GM08714 (cell line): Measurements from ENCODE around the gene NMBR.
"Not testable (repeated sequence)": the region's sequence is repeated elsewhere in the genome, so short reads cannot be mapped to it uniquely, and the experiment has no call there.

Source experiments
- H3K4me3 ChIP-seq: fragments of 200-500 bp; sonication (Bioruptor generic); 2 replicates; pipeline ENCODE4 v1.5.1; 2014; ENCODE audit warnings: mild to moderate bottlenecking, low read length, inconsistent platforms
- ZNF274 ChIP-seq: IDR thresholded peaks from 2 replicates; pipeline ENCODE4 v1.6.1; 2012; ENCODE audit warnings: mild to moderate bottlenecking, low read depth, low read length

NMBR gene

DNA sequence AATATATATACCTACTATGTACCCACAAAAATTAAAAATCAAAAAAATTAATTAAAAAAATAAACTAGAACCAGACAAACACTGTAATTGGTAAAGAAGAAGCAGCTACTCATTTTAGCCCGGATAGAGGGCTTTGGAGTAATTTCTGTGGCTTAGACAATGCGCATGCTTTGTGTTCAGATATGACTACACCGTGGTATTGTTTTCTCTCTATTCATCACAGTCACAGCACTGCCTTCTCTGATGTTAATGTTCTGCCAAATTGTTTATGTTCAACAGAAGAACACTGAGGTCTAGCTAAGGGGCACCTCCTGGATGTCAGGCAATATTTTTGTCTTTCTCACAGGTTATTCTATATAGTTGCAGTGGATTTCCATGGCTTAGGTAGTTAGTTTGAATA, 91.7 kb downstream of the NMBR start:
- TF ChIP-seq ZNF274, result no peak

GRCh38 chr6:142051404-142051803, 95.5 kb downstream of the NMBR start:
- no peak overlapping the region for H3K4me3 ChIP-seq
- TF ChIP-seq ZNF274, result no peak

More for the DNA sequence above, 91.7 kb downstream of the NMBR start:
- no peak overlapping the region for H3K4me3 ChIP-seq

DNA sequence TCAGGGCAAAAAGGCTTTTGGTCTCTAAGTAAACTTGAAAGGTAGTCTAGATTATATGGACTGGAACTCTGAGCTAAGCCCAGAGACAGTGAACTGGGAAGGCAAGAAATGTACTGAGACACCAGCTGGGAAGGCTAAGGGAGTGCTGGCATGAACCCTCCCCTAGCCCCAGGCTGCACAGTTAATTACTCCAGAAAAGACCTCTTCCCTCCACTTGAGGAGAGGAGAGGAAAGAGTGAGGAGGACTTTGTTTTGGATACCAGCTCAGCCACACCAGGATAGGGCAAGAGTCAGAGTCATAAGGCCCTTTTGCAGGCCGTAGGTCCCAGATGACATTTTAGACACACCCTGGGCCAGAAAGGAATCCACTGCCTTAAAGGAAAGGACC, 98.3 kb downstream of the NMBR start:
- H3K4me3 ChIP-seq, result no peak overlapping the region
- no peak for TF ChIP-seq ZNF274

GRCh38 chr6:142047934-142048592, 98.9 kb downstream of the NMBR start:
- no peak for TF ChIP-seq ZNF274
- no peak overlapping the region for H3K4me3 ChIP-seq

GRCh38 chr6:142045380-142046278, 101.3 kb downstream of the NMBR start:
- no peak for TF ChIP-seq ZNF274
- H3K4me3 ChIP-seq, result no peak overlapping the region

DNA sequence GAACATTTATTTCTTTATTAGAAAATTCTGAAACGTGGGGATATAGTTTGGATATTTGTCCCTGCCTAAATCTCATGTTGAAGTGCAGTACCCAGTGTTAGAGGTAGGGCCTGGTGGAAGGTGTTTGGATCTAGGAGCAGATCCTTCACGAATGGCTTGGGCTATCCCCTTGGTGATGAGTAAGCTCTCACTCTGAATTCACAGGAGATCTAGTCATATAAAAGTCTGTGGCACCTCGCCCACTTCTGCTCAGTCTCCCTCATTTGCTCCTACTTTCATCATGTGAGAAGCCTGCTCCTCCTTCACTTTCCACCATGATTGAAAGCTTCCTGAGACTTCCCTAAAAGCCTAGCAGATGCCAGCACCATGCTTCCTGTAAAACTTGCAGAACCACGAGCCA, 111.0 kb downstream of the NMBR start:
- no peak for TF ChIP-seq ZNF274
- no peak overlapping the region for H3K4me3 ChIP-seq

DNA sequence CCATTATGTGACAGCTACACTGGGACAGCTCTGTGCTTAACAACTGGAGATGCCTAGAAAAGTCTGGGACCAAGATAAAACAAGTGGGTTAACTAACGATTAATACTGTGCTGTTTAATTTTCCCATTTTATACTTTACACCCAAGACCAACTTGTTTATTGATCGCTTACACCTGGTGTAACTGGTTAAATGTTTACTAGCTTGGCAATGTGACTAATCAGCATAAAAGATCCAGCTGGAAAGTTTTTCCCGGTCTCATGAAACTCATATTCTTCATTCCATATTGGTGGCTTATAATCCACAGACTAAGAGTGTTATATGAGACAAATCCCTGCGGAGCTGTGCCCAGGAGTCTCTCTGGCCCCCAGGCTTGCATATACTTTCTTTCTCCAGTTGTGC, 115.9 kb downstream of the NMBR start:
- H3K4me3 ChIP-seq, result no peak overlapping the region
- no peak for TF ChIP-seq ZNF274

GRCh38 chr6:142030115-142030619, 116.8 kb downstream of the NMBR start:
- peak overlapping the region; percentile 48; the same call in 1 of the 2 replicates for H3K4me3 ChIP-seq

GRCh38 chr6:142028527-142028926, 118.4 kb downstream of the NMBR start:
- TF ChIP-seq ZNF274, result no peak
- no peak overlapping the region for H3K4me3 ChIP-seq

More at GRCh38 chr6:142030115-142030619, 116.8 kb downstream of the NMBR start:
- no peak for TF ChIP-seq ZNF274

DNA sequence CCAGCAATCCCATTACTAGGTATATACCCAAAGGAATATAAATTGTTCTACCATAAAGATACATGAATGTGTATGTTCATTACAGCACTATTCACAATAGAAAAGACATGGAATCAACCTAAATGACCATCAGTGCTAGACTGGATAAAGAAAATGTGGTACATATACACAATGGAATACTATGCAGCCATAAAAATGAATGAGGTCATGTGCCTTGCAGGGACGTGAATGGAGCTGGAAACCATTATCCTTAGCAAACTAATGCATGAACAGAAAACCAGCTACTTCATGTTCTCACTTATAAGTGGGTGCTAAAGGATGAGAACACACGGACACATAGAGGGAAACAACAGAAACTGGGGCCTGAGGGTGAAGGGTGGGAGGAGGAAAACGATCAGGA, 119.1 kb downstream of the NMBR start:
- not testable (repeated sequence) for H3K4me3 ChIP-seq

- TF ChIP-seq ZNF274, result no peak
- H3K4me3 ChIP-seq, result no peak overlapping the region
Observed at GRCh38 chr6:142027074-142027473, 119.8 kb downstream of the NMBR start.

DNA sequence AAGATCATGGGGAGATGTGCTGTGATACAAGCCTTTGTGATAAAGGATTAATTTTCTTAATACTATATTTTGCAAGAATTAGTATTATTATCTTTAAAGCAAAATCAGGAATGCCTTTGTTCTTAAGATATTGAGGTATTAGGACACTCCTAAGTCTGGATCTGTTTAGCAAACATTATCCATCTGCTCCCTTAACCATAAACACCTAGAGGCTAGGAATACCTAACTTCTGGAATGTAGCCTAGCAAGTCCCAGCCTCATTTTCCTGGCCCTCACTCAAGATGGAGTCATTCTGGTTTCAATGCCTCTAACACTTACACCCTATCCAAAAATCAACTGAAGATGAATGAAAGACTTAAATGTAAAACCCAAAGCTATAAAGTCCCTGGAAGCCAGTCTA, 120.5 kb downstream of the NMBR start:
- no peak for TF ChIP-seq ZNF274
- no peak overlapping the region for H3K4me3 ChIP-seq
